Endothelial cell of umbilical vein (primary cell): Measurements from ENCODE around the gene DCAF6. TPM values are rescaled to one million over a fixed set of nuclear protein-coding genes. Genes with fewer than 3 reads are reported as not detected.

Source experiments
- BruUV-seq: library from RNA; stranded (reverse); fragments of 400-500 nt; replicated peaks from 2 replicates; lab custom pipeline; 2021; lab: Mats Ljungman, UMichigan
- CTCF ChIA-PET: fragments of 300-600, 350-600 bp; sonication (Branson Sonifier 250); formaldehyde crosslinking; loops from one replicate; lab custom pipeline; 2021; ENCODE audit warnings: antibody characterized with exemption, inconsistent platforms; lab: Charles Lee
- POLR2A ChIA-PET: fragments of 300-600, 350-600 bp; sonication (Branson Sonifier 250); formaldehyde crosslinking; loops from one replicate; lab custom pipeline; 2021; ENCODE audit warnings: antibody characterized with exemption, inconsistent platforms; lab: Charles Lee
- DNase-seq: peaks from one replicate; pipeline ENCODE4 v3.0.0-alpha.2; 2011; ENCODE audit warnings: low read depth, low spot score
- FAIRE-seq: peaks from 2 replicates; lab custom pipeline; 2011; peaks lifted over from hg19 to GRCh38; lab: Jason Lieb, UNC
- H2AFZ ChIP-seq: 2 replicates; pipeline ENCODE4 v1.6.0; 2012; ENCODE audit warnings: low read depth, low read length, control low read depth, inconsistent platforms
- H3K27ac ChIP-seq: 2 replicates; pipeline ENCODE4 v1.5.1; 2011; ENCODE audit warnings: low read depth, mild to moderate bottlenecking, control low read depth, low read length, moderate library complexity; ENCODE audit not compliant: insufficient read depth
- H3K27me3 ChIP-seq, 2 experiments: 2 replicates each; pipeline versions ENCODE4 v1.6.0 to v1.6.1; 2011; ENCODE audit warnings: low read length in 2 of 2, mixed read lengths in 1 of 2; ENCODE audit not compliant: control insufficient read depth in 2 of 2, insufficient read depth in 2 of 2
- H3K36me3 ChIP-seq, 2 experiments: 2 replicates in 1 of 2; 3 replicates in 1 of 2; pipeline ENCODE4 v1.5.1; 2011; ENCODE audit warnings: low read length in 2 of 2, mild to moderate bottlenecking in 1 of 2, moderate library complexity in 1 of 2; ENCODE audit not compliant: control insufficient read depth in 2 of 2, insufficient read depth in 2 of 2; ENCODE audit errors: extremely low read depth in 1 of 2
- H3K4me1 ChIP-seq: 3 replicates; pipeline ENCODE4 v1.5.1; 2011; ENCODE audit warnings: mild to moderate bottlenecking, low read length; ENCODE audit not compliant: control insufficient read depth, insufficient read depth; ENCODE audit errors: extremely low read depth
- H3K4me2 ChIP-seq: 2 replicates; pipeline ENCODE4 v1.6.1; 2011; ENCODE audit warnings: low read length, control low read depth, mixed read lengths; ENCODE audit not compliant: insufficient read depth
- H3K4me3 ChIP-seq, 3 experiments: fragments of 200-600 bp in 1 of 3; sonication (generic), shearing (Covaris generic) in 1 of 3; replicated peaks in 1 of 3; 2 replicates each; pipeline ENCODE4 v1.5.1; 2011 to 2016; ENCODE audit warnings: control low read depth in 3 of 3, low read length in 3 of 3, mild to moderate bottlenecking in 2 of 3, inconsistent platforms in 1 of 3, low read depth in 1 of 3, moderate library complexity in 1 of 3; ENCODE audit not compliant: insufficient read depth in 1 of 3
- H3K79me2 ChIP-seq: 2 replicates; pipeline ENCODE4 v1.6.0; 2012; ENCODE audit warnings: low read length, inconsistent platforms; ENCODE audit not compliant: control insufficient read depth, insufficient read depth
- H3K9ac ChIP-seq: replicated peaks from 2 replicates; pipeline ENCODE3; 2011; ENCODE audit warnings: low read length, control low read depth; ENCODE audit not compliant: insufficient read depth; ENCODE audit errors: extremely low read depth
- H3K9me1 ChIP-seq: replicated peaks from 3 replicates; pipeline ENCODE4 v1.6.0; 2011; ENCODE audit warnings: mild to moderate bottlenecking, low read length; ENCODE audit not compliant: control insufficient read depth, insufficient read depth; ENCODE audit errors: extremely low read depth
- H3K9me3 ChIP-seq: replicated peaks from 2 replicates; pipeline ENCODE4 v1.5.1; 2012; ENCODE audit warnings: low read length, inconsistent platforms; ENCODE audit not compliant: control insufficient read depth, insufficient read depth
- H4K20me1 ChIP-seq: replicated peaks from 2 replicates; pipeline ENCODE3; 2011; ENCODE audit warnings: mild to moderate bottlenecking, low read length; ENCODE audit not compliant: control insufficient read depth, insufficient read depth; ENCODE audit errors: extremely low read depth
- CTCF ChIP-seq, 2 donors: IDR thresholded peaks; 1 replicate in 1 of 2; 2 replicates in 1 of 2; pipeline ENCODE4 v1.5.1; 2011; ENCODE audit warnings: low read length in 2 of 2, mild to moderate bottlenecking in 2 of 2, moderate library complexity in 2 of 2, control low read depth in 1 of 2, inconsistent platforms in 1 of 2, low read depth in 1 of 2; ENCODE audit not compliant: insufficient read depth in 1 of 2; ENCODE audit errors: extremely low read depth in 1 of 2
- EZH2 ChIP-seq: IDR thresholded peaks from 2 replicates; pipeline ENCODE4 v1.6.1; 2012; ENCODE audit warnings: borderline replicate concordance, low read depth, mild to moderate bottlenecking, moderate library complexity, low read length, inconsistent platforms; ENCODE audit not compliant: severe bottlenecking
- FOS ChIP-seq: IDR thresholded peaks from 2 replicates; pipeline ENCODE4 v1.6.1; 2011; ENCODE audit warnings: mild to moderate bottlenecking, low read length, moderate library complexity, borderline replicate concordance; ENCODE audit not compliant: insufficient read depth
- GATA2 ChIP-seq: IDR thresholded peaks from 2 replicates; pipeline ENCODE4 v1.7.0; 2011; ENCODE audit warnings: low read depth, mild to moderate bottlenecking, moderate library complexity, mixed read lengths, low read length; ENCODE audit not compliant: insufficient read length, insufficient read depth
- JUN ChIP-seq: IDR thresholded peaks from 2 replicates; pipeline ENCODE4 v1.6.1; 2011; ENCODE audit warnings: borderline replicate concordance, low read depth; ENCODE audit not compliant: insufficient read length, insufficient read depth
- MAX ChIP-seq: IDR thresholded peaks from 2 replicates; pipeline ENCODE4 v1.6.1; 2011; ENCODE audit not compliant: insufficient read depth, insufficient read length
- MYC ChIP-seq: IDR thresholded peaks from one replicate; pipeline ENCODE4 v1.6.1; 2011; ENCODE audit warnings: mild to moderate bottlenecking, low read depth, low read length
- POLR2A ChIP-seq: IDR thresholded peaks from 2 replicates; pipeline ENCODE4 v1.6.1; 2012; ENCODE audit warnings: low read depth, mild to moderate bottlenecking, control low read depth, low read length
- POLR2AphosphoS5 ChIP-seq: IDR thresholded peaks from 2 replicates; pipeline ENCODE4 v1.6.1; 2012; ENCODE audit warnings: low read depth, mild to moderate bottlenecking, control low read depth, low read length, moderate library complexity; ENCODE audit not compliant: insufficient read depth
- dilution Hi-C: fragments of 300-500 bp; cut with MboI; formaldehyde crosslinking; loops from one replicate; pipeline ENCODE4 v1.15.0; 2019; ENCODE audit warnings: low sequenced_read_pairs; ENCODE audit not compliant: extremely low pct_ligation_motif_present
- intact Hi-C: fragments of 100-400 bp; cut with micrococcal nuclease; formaldehyde crosslinking; loops from one replicate; pipeline ENCODE4 v1.10.0; 2022
- polyA plus RNA-seq, 4 experiments: library from polyadenylated mRNA; depleted of rRNA in 3 of 4; stranded (reverse) in 3 of 4; unstranded in 1 of 4; fragments of >200 nt; gene quantifications; 2 replicates each; pipeline versions ENCODE4 v1.2.1 to v1.2.3, GENCODE V29; 2011 to 2012; ENCODE audit warnings: missing spikeins in 1 of 4
- total RNA-seq: library from RNA; stranded (reverse); gene quantifications from 2 replicates; pipeline ENCODE4 v1.2.3, GENCODE V29; 2021

Gene DCAF6
- total and polyA plus RNA-seq, 2 donors (not counting 3 experiments of a cell fraction or from before 2014, with no cell fraction given) = 28.6 to 39.4 TPM

- H3K9ac ChIP-seq = no peak overlapping the region
- FAIRE-seq (no peak), DNase-seq (no peak)
- no peaks in the 10 kb centered on the region for H3K9me1 ChIP-seq
- no TSS peak for BruUV-seq
- H3K36me3 ChIP-seq = peaks cover 0 to 24% of the 10 kb centered on the region in 2 experiments
- POLR2A ChIA-PET = no interaction called here
- H3K27ac ChIP-seq = no peak overlapping the region
- H4K20me1 ChIP-seq = no peaks in the 10 kb centered on the region
- H3K9me3 ChIP-seq = no peaks in the 10 kb centered on the region
- dilution Hi-C loops (no loop called here), intact Hi-C loops (loop anchor here (1.0 kb wide), 1 partner anchor 30 kb away; no protein-coding TSS in a partner anchor)
- CTCF ChIA-PET = interaction anchor here (1.0 kb wide), 1 partner anchor 16 kb away, joined by 3 read pairs; no protein-coding TSS in a partner anchor
- no peak overlapping the region for H3K4me3 ChIP-seq
- H3K27me3 ChIP-seq = no peaks in the 10 kb centered on the region
- no peak overlapping the region for H3K4me2 ChIP-seq
- no peaks in the 10 kb centered on the region for H3K79me2 ChIP-seq
- H3K4me1 ChIP-seq = no peaks in the 10 kb centered on the region
- TF ChIP-seq GATA2 (no peak), MYC (no peak), CTCF (IDR thresholded peaks at IDR 0.05; ENCODE audit: extremely low read depth in 1 of 2, insufficient read depth in 1 of 2, low read depth in 1 of 2, low read length in 2 of 2) (no peak), JUN (no peak), POLR2A (no peak), MAX (no peak), EZH2 (no peak), POLR2AphosphoS5 (no peak), FOS (no peak)
- no peak overlapping the region for H2AFZ ChIP-seq
Observed at GRCh38 chr1:168097921-168098528, 161.5 kb downstream of the DCAF6 start.
